WI38 (cell line): Measurements from ENCODE around the gene STK32C.

Experiments used
- H3K4me3 ChIP-seq: 2 replicates; pipeline ENCODE4 v1.5.1; 2011; ENCODE audit warnings: low read depth, mild to moderate bottlenecking, control low read depth, low read length
- TF ChIP-seq, protein P1 (sequence below): IDR thresholded peaks from 2 replicates; pipeline ENCODE4 v1.5.1; 2012; ENCODE audit warnings: low read depth, mild to moderate bottlenecking, control low read depth, low read length

STK32C gene

DNA sequence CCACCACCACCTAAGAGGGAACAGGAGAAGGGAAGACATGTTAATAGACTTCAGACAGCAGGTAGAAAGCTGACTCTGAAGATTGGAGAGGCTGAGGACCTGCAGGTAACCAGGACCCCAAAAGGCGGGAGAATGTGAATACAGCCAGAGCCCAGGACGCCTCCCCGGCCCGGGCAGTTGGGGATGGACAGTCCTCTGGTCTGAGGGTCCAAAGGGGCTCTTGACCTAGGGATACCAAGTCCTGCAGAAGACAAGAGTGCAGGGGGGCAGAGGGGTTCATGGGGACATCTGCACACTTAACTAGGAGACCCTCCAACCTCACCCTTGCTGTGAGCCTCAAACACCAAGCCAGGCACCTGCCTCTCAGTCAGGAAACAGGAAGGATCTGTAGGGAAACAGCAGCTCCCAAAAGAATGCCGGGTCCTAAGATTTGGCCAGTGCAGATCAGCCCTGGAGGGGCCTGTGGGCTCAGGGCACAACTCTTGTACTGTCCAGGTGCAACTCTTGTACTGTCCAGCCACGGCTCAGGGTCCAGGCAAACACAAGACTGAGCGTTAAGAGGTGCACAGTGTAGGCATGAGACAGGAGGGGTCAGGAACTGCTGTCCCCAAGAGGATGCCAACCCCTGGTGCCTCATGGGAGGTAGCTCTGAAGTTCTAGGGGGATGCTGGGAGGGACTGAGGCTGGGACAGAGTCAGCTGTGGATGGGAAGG is 2.3 kb upstream of the STK32C start:
- H3K4me3 ChIP-seq = no peak overlapping the region
- TF ChIP-seq, protein P1, sequence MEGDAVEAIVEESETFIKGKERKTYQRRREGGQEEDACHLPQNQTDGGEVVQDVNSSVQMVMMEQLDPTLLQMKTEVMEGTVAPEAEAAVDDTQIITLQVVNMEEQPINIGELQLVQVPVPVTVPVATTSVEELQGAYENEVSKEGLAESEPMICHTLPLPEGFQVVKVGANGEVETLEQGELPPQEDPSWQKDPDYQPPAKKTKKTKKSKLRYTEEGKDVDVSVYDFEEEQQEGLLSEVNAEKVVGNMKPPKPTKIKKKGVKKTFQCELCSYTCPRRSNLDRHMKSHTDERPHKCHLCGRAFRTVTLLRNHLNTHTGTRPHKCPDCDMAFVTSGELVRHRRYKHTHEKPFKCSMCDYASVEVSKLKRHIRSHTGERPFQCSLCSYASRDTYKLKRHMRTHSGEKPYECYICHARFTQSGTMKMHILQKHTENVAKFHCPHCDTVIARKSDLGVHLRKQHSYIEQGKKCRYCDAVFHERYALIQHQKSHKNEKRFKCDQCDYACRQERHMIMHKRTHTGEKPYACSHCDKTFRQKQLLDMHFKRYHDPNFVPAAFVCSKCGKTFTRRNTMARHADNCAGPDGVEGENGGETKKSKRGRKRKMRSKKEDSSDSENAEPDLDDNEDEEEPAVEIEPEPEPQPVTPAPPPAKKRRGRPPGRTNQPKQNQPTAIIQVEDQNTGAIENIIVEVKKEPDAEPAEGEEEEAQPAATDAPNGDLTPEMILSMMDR = no peak

DNA sequence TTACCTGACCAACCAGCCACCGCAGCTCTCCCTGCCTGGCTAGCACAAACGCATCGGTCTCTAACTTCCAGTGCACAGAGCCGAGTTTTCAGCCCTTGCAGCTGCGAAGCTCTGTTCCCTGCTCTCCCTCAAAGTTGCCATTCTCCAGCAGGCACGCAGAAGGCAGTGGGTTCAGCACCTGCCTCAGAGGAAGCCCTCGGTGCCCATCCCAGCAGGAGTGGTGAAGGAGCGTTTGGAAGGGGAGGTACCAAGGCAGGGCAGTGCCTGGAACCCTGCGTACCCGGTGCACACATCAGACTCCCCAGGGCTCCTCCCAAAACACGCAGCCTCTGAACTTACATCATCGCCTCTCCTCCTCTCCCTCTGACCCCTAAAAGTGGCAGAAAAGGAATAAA is 1.7 kb upstream of the STK32C start:
- TF ChIP-seq, protein P1 = no peak
- no peak overlapping the region for H3K4me3 ChIP-seq

DNA sequence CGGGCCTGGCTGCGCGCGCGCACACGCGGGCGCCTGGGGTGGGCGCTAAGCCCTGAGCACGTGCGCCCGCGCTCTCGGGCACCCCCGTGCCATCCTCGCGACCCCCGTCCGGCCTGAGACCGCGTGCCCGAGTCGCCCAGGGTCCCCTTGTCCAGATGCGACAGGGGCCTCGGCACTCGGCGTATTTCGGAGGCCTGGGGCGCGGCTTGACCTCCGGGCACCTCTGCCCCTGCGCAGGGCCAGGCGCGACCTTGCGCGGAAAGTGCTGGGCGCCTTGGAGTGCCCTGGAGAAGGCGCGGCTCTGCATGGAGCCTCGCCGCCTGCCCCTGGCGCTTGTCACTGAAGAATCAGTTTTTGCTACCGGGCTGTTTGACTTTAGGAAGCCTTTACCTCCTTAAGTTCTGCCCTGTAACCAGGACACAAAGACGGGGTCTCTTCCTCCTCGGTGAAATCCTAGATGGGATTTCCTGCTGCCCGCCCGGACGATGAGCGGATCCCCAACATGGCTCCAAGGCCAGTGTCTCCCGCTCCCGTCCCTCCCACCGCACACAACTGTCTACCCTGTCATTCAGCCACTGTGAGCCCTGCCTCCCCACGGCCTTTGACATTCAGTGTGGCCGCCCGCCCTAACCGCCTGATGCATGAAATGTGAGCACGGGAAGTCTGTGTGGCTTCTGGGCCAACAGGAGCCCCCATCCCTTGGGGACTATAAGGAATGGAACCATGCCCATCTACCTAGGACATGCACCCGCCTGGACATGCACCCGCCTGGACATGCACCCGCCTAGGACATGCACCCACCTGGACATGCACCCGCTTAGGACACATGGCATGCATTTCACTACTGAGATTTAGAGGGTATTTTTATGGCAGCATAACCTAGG is 1.1 kb upstream of the STK32C start:
- H3K4me3 ChIP-seq = peak overlapping the region; percentile 71
- TF ChIP-seq, protein P1 = no peak

DNA sequence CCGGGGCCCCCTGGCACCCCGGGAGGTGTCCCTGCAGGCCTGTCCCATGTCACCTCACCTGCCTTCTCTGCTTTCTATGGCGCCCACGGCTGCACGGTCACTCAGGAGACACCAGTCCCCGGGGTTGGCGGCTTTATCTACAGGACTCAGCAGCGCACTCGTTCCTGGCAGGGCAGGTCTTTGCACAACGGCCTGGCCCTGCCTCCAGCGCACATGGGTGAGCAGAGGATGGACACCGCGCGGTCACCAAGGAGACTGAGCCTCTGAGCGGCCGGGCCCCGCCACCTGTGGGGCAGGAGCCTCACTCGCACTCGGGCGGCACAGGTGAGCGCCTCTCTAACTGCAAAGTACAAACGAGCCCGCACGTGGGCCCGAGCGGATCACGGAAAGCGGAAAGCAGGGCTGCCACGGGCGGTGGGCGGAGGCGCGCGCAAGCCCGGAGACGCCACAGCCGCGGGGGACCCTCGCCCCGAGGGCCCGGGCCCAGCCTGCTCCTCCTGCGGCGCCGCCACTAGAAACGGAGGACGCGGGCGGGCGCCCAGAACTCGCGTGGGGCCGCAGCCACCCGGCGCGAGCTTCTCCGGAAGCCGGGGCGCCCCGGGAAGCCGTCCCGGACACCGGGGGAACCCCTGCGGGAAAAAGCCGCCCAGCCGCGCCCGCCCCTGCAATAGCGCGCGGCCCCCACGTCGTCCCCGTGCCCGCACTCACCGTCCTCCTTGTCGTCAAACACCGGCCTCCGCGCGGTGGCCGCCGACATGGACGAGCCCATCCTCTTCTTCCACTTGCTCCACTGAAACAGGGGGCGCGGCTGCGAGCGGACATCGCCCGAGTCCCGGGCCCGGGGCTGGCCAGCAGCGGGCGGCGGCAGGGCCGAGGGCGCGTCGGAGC is 642 bp downstream of the STK32C start:
- H3K4me3 ChIP-seq = peak overlapping the region; percentile 57
- TF ChIP-seq, protein P1 = no peak

DNA sequence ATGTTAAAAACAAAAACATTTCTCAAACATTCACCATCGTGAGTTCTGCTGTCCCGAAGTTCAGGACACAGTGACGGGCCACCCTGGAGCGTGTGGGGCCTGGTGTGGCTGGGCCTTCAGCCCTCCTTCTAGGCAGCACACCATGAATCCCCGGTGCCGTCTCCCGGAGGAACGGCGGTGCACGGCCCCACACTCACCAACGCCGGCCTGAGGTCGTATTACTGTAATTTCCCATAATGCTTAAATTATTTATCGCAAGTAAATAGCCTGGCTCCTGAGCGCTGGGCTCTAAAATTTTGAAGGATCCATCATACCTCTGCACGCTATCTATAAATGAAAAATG is 1.4 kb downstream of the STK32C start:
- TF ChIP-seq, protein P1 = no peak

DNA sequence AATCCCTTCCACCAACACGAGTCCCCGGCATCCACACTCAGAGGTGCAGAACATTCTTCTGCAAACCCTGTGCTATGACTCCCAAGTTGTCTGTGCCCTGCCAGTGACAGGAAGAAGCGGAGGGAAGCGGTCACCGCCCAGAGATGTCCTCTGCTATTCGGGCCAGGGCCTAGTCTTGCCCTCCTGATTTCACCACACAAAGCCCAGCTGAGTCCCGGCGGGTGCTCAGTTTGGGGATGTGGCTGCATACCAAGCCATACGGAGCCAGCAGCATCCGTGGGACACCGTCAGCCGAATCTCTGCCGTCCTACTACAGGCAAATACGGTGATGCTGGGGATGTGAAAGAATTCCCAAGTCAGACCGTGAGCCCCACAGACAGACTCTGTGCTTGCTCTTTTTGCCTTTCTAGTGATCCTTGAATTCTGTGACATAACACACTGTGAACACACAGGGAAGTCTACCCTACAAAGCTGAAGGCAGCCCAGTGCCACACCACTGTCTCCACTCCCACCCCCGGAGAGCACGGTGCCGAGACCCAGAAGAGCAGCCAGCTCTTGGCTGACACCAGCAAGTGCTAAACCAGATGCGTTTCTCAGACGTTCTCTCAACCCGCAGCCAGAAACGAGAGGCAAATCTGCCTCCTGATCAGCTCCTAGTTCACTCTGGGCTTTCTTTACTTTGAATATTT is 2.0 kb downstream of the STK32C start:
- TF ChIP-seq, protein P1 = no peak
- H3K4me3 ChIP-seq = no peak overlapping the region

More for the DNA sequence above, 1.4 kb downstream of the STK32C start:
- no peak overlapping the region for H3K4me3 ChIP-seq
